Liver (tissue), 3 donors: ENCODE measurements around the gene ASB2.

ENCODE experiments used
- CTCF ChIP-seq: fragments of 150-350 bp; IDR thresholded peaks from 2 replicates; pipeline ENCODE4 v1.5.1; 2017; ENCODE audit warnings: improper control_type of control experiment, low read depth, low read length; ENCODE audit not compliant: missing input control
- EGR1 ChIP-seq, 2 donors: IDR thresholded peaks; 2 replicates each; pipeline ENCODE4 v1.6.1; 2016 to 2018; ENCODE audit warnings: antibody characterized with exemption in 2 of 2, low read depth in 2 of 2
- FOXA1 ChIP-seq: IDR thresholded peaks from 2 replicates; pipeline ENCODE4 v1.6.1; 2016; ENCODE audit warnings: antibody characterized with exemption
- RAD21 ChIP-seq, 2 donors: IDR thresholded peaks; 2 replicates each; pipeline ENCODE4 v1.6.1; 2016; ENCODE audit warnings: antibody characterized with exemption in 2 of 2, mild to moderate bottlenecking in 2 of 2
- YY1 ChIP-seq: IDR thresholded peaks from 2 replicates; pipeline ENCODE4 v1.6.1; 2016; ENCODE audit warnings: antibody characterized with exemption, mild to moderate bottlenecking
- donor health status: healthy.
- donor health status: healthy.

DNA sequence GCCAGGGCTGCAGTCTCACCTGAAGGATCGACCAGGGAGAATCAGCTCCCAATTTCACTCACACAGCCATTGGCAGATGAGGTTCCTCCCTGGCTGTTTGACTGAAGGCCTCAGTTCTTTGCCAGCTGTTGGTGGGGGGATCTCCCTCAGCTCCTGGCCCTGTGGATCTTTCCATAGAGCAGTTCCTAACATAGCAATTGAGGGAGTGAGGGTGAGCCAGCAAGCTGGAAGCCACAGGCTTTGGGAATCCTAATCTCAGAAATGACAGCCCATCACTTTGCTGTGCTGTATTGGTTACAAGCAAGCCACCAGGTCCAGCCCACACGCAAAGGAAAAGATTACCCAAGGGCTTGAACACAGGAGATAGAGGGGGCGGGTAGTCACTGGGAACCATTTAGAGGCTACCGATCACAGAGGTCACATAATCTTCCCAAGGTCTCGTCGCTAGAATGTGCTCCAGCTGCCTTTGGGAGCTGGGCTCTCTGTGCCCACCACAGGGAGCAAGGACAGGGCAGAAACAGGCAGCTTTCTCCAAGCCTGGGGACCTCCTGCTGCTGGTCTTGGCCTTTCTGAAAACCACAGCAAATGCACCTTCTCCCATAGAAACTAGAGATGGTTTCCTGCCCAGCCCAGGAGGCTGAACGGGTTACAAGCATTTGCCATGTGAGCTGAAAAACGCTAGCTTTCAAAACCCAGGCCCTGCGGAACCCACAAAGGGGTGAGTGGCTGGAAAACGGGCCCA, 45.2 kb upstream of the ASB2 start:
- TF ChIP-seq RAD21 (IDR thresholded peaks at IDR 0.05) = no peak
- no peak for TF ChIP-seq CTCF
- TF ChIP-seq EGR1 (IDR thresholded peaks at IDR 0.05; ENCODE audit: low read depth in 2 of 2) = no peak
- TF ChIP-seq YY1 = no peak
- no peak for TF ChIP-seq FOXA1
